ENCODE results near the gene IL26.

Gene IL26

GRCh38 chr12:68154779-68155178, 70.8 kb downstream of the IL26 start:
- no peak for DNase-seq
